Left lung (tissue), 10 donors: Measurements from ENCODE around the gene ALX3. TPM values are rescaled to one million over a fixed set of nuclear protein-coding genes. Genes with fewer than 3 reads are reported as not detected.
A peak's percentile ranks its signal among the peaks of the same experiment; 100 is the strongest.

ENCODE experiments used
- ATAC-seq: fragments of 200-7000 bp; cut with Tn5 transposase; one replicate; pipeline ENCODE4 v1.9.1; 2020; ENCODE audit warnings: moderate library complexity
- DNase-seq, 4 donors: peaks; one replicate each; pipeline ENCODE4 v3.0.0-alpha.2; 2013 to 2020
- H3K27ac ChIP-seq, 2 donors: fragments of 200-600 bp; sonication (generic) in 1 of 2; one replicate each; pipeline versions ENCODE4 v1.5.0 to v1.8.0; 2020 to 2021
- H3K27me3 ChIP-seq, 2 donors: fragments of 200-600 bp; sonication (generic) in 1 of 2; one replicate each; pipeline versions ENCODE4 v1.5.0 to v1.8.0; 2020 to 2021
- H3K36me3 ChIP-seq, 2 donors: fragments of 200-600 bp; sonication (generic) in 1 of 2; one replicate each; pipeline versions ENCODE4 v1.5.0 to v1.8.0; 2020 to 2021
- H3K4me1 ChIP-seq, 2 donors: fragments of 200-600 bp; one replicate each; pipeline ENCODE4 v1.8.0; 2021
- H3K4me3 ChIP-seq, 2 donors: fragments of 200-600 bp; sonication (generic) in 1 of 2; one replicate each; pipeline versions ENCODE4 v1.5.0 to v1.8.0; 2020 to 2021; ENCODE audit warnings: mild to moderate bottlenecking in 1 of 2
- H3K9me3 ChIP-seq, 2 donors: fragments of 200-600 bp; sonication (generic) in 1 of 2; one replicate each; pipeline versions ENCODE4 v1.5.0 to v1.8.0; 2020 to 2021
- intact Hi-C, 2 donors: fragments of 100-400 bp; cut with DNase I; formaldehyde crosslinking; loops; one replicate each; pipeline versions ENCODE4 v1.11.2 to v1.14.2; 2022
- polyA plus RNA-seq, 6 donors: library from polyadenylated mRNA; unstranded; fragments of 120-200 nt; gene quantifications; one replicate each; pipeline ENCODE4 v1.2.1, GENCODE V29; 2013; ENCODE audit not compliant: insufficient read length in 6 of 6
- total RNA-seq, 2 donors: library from RNA; stranded (reverse); fragmentation: NEBNext Ultra II Directional; extraction: Animal tissue kit (Norgen Biotek cat#: 25700); gene quantifications; one replicate each; pipeline ENCODE4 v1.2.1, GENCODE V29; 2021
- TF ChIP-seq, protein P1 (sequence below), 2 donors: fragments of 200-600 bp; sonication (generic) in 1 of 2; IDR thresholded peaks; one replicate each; pipeline versions ENCODE4 v1.5.0 to v1.8.0; 2021; ENCODE audit warnings: antibody characterized with exemption in 2 of 2
- donor health status: DM: no; HTN: yes; CAD: no.
- donor health status: DM: no; HTN: no; CAD: no.

ALX3 gene
- total and polyA plus RNA-seq, 8 donors, result not detected

DNA sequence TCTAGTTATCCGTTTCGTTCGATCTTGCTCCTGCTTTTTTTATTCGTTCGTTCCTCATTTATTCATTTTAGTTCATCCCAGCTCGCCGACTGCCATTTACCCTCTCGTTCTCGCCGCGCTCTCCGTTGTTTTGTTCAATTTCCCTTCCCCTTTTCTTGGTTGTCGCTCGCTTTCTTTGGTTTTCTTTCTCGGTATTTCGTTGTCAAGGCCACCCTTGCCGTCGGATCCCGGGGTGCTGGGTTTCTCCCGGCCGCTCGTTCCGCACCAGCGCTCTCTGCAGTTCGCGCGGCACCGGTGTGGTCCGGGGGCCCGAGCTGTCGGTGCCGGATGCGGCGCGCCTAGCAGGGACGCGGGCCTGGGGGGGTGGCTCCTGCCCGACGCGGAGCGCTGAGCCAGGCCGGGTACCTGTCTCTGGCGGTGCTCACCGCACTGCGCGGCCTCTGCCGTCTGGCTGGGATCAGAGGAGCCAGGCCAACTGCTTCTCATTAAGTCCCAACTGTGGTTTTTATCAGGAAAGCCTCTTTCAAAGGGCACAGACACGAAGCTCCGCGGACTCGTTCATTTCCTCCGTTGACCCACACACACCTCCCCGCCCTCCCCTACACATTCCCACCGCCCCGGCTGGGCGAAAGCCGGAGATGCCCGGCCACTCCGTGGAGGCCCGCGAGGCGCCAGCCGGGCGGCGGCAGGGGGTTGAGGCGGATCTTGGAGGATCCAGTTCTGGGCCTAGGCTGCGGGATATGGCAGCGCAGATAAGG is 1.6 kb downstream of the ALX3 start:
- H3K9me3 ChIP-seq, result no peaks in the 10 kb centered on the region
- H3K36me3 ChIP-seq, result no peaks in the 10 kb centered on the region
- TF ChIP-seq, protein P1, sequence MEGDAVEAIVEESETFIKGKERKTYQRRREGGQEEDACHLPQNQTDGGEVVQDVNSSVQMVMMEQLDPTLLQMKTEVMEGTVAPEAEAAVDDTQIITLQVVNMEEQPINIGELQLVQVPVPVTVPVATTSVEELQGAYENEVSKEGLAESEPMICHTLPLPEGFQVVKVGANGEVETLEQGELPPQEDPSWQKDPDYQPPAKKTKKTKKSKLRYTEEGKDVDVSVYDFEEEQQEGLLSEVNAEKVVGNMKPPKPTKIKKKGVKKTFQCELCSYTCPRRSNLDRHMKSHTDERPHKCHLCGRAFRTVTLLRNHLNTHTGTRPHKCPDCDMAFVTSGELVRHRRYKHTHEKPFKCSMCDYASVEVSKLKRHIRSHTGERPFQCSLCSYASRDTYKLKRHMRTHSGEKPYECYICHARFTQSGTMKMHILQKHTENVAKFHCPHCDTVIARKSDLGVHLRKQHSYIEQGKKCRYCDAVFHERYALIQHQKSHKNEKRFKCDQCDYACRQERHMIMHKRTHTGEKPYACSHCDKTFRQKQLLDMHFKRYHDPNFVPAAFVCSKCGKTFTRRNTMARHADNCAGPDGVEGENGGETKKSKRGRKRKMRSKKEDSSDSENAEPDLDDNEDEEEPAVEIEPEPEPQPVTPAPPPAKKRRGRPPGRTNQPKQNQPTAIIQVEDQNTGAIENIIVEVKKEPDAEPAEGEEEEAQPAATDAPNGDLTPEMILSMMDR (IDR thresholded peaks at IDR 0.05), result no peak
- intact Hi-C loops, result no loop called here
- H3K4me1 ChIP-seq, result peaks cover 15 to 34% of the 10 kb centered on the region in 2 donors
- H3K4me3 ChIP-seq, result peak overlapping the region in 1 of 2 donors; percentile 0
- no peak overlapping the region for H3K27ac ChIP-seq
- H3K27me3 ChIP-seq, result peaks cover 62 to 83% of the 10 kb centered on the region in 2 donors
- peak; percentile 6 for ATAC-seq
- DNase-seq, result peak in 1 of 4 donors; percentile 24

DNA sequence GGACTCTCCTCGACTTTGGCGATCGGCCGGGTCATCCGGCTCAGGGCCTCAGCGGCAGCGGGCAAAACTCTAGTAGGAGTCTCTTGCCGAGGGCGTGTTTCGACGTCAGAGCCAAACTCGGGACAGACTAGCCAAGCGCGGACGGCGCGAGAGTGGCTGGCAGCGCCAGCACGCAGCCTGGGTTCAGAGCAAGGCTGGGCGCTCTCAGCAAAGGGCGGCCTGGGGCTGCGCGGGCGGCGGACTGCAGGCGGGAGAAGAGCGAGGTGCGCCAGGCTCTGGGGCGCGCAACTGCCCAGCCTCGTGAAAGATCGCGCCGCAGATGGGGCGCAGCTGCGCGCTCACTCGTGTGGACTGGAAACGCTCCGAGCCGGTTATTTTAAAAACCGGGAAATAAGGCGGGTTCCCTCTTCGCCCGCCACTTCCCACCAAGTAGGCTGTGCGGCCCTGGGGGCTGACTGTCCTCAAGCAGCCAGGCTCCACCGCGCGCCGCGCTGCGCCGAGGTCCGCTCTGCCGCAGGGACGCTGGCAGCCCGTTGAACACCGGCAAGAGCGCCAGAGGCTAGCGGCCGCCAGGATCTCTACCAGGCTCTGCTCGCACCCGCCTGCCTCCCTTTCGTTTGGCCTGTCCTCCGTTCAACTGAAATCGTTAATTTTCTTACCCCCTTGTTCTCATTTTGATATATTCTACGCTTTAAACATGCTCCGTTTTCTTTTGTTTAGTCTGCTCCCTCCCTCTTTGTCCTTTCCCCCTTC is 2.4 kb downstream of the ALX3 start:
- H3K27me3 ChIP-seq, result peaks cover 62 to 76% of the 10 kb centered on the region in 2 donors
- intact Hi-C loops, result no loop called here
- H3K4me1 ChIP-seq, result peaks cover 15 to 34% of the 10 kb centered on the region in 2 donors
- no peaks in the 10 kb centered on the region for H3K36me3 ChIP-seq
- ATAC-seq (no peak), DNase-seq (peak in 1 of 4 donors; percentile 31)
- no peaks in the 10 kb centered on the region for H3K9me3 ChIP-seq
- no peak overlapping the region for H3K4me3 ChIP-seq
- TF ChIP-seq, protein P1 (IDR thresholded peaks at IDR 0.05), result no peak
- no peak overlapping the region for H3K27ac ChIP-seq

DNA sequence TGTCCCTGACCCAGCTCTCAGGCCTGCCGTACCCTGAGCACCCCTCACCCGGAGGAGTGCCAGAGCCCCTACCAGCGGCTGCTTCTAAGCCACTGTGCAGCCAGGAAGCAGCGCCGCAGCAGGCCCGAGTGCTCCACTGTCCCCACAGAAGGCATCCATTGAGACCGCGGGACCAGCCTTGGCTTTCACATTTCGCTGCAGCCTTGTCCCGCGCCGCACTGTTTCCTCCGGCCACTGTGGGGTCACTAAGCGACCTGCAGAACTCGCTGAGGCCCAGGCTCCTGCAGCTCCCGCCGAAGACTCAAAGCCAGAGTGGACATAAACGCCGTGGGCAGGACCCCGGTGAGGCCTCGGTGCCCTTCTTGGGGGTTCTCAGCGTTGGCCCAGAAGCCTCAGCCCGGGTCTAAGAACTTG is 3.0 kb downstream of the ALX3 start:
- H3K36me3 ChIP-seq, result no peaks in the 10 kb centered on the region
- H3K27me3 ChIP-seq, result peaks cover 60 to 70% of the 10 kb centered on the region in 2 donors
- intact Hi-C loops, result no loop called here
- ATAC-seq (no peak), DNase-seq (no peak)
- H3K4me3 ChIP-seq, result no peak overlapping the region
- TF ChIP-seq, protein P1 (IDR thresholded peaks at IDR 0.05), result no peak
- H3K4me1 ChIP-seq, result peaks cover 15 to 34% of the 10 kb centered on the region in 2 donors
- H3K27ac ChIP-seq, result no peak overlapping the region
- H3K9me3 ChIP-seq, result no peaks in the 10 kb centered on the region

DNA sequence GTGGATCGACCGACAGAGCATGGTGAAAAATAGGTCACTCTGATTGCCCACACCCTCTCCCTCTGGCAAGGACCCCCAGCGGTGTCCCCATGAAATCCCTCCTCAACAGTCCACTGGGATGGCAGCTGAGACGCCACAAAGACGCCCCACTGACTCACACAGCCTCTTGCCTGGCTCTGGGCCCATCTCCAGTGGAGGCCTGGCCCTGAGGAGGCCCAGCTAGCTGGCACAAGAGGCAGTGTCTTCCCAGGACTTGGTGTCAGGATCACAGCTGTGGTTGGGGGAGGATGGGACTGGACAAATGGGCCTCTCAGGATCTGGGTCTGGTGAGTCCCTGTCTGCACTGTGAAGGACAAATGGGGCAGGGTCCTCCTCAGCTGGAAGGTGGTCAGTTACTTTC is 4.6 kb downstream of the ALX3 start:
- Histone ChIP-seq H3K27me3 (peaks cover 43 to 54% of the 10 kb centered on the region in 2 donors), H3K9me3 (no peaks in the 10 kb centered on the region), H3K36me3 (peaks cover 0 to 12% of the 10 kb centered on the region in 2 donors), H3K27ac (no peak overlapping the region), H3K4me1 (peaks cover 15 to 34% of the 10 kb centered on the region in 2 donors), H3K4me3 (no peak overlapping the region)
- TF ChIP-seq, protein P1 (IDR thresholded peaks at IDR 0.05), result no peak
- no peak for ATAC-seq
- no peak for DNase-seq
- intact Hi-C loops, result no loop called here
